IMR-90 (cell line): ENCODE measurements around the gene PLXDC2. TPM values are rescaled to one million over a fixed set of nuclear protein-coding genes. Genes with fewer than 3 reads are reported as not detected.

Experiments
- ATAC-seq: fragments of 200-7000 bp; cut with Tn5 transposase; 2 replicates; pipeline ENCODE4 v1.9.1; 2020; ENCODE audit warnings: low read depth, mild to moderate bottlenecking, moderate library complexity
- BruUV-seq: library from RNA; stranded (reverse); fragments of 400-500 nt; replicated peaks from 2 replicates; lab custom pipeline; 2021; lab: Mats Ljungman, UMichigan
- CTCF ChIA-PET: fragments of 300-600 bp; formaldehyde crosslinking; extraction: SDS; loops from one replicate; lab custom pipeline; 2021; ENCODE audit warnings: antibody characterized with exemption; lab: Yijun Ruan, JAX
- POLR2A ChIA-PET: fragments of 300-600 bp; sonication (Branson Sonifier 250); formaldehyde crosslinking; loops from one replicate; lab custom pipeline; 2022; ENCODE audit warnings: antibody characterized with exemption; ENCODE audit not compliant: unreplicated experiment; lab: Charles Lee
- DNase-seq: peaks from one replicate; pipeline ENCODE4 v3.0.0; 2013
- H2AFZ ChIP-seq: replicated peaks from 2 replicates; pipeline ENCODE3; 2013; ENCODE audit warnings: low read length, mild to moderate bottlenecking; ENCODE audit not compliant: poor library complexity
- H2AK5ac ChIP-seq: 2 replicates; pipeline ENCODE4 v1.6.1; 2013; ENCODE audit warnings: low read depth, low read length, inconsistent platforms
- H2AK9ac ChIP-seq: replicated peaks from 2 replicates; pipeline ENCODE3; 2013; ENCODE audit warnings: mild to moderate bottlenecking, low read depth, low read length, moderate library complexity; ENCODE audit not compliant: poor library complexity
- H2BK120ac ChIP-seq: 2 replicates; pipeline ENCODE4 v1.6.1; 2013; ENCODE audit warnings: low read depth, low read length, inconsistent platforms
- H2BK15ac ChIP-seq: 3 replicates; pipeline ENCODE4 v1.6.1; 2013; ENCODE audit warnings: low read depth, low read length, inconsistent platforms
- H2BK20ac ChIP-seq: 2 replicates; pipeline ENCODE4 v1.6.1; 2013; ENCODE audit warnings: low read depth, mild to moderate bottlenecking, inconsistent platforms, low read length, moderate library complexity
- H2BK5ac ChIP-seq: 2 replicates; pipeline ENCODE4 v1.6.1; 2013; ENCODE audit warnings: mild to moderate bottlenecking, low read depth, low read length, inconsistent platforms; ENCODE audit not compliant: poor library complexity, severe bottlenecking
- H3K14ac ChIP-seq: replicated peaks from 2 replicates; pipeline ENCODE4 v1.6.1; 2013; ENCODE audit warnings: low read depth, low read length, inconsistent platforms
- H3K18ac ChIP-seq: 2 replicates; pipeline ENCODE4 v1.6.1; 2013; ENCODE audit warnings: low read depth, low read length, control low read depth
- H3K23ac ChIP-seq: 2 replicates; pipeline ENCODE4 v1.6.1; 2013; ENCODE audit warnings: low read depth, low read length, inconsistent platforms
- H3K27ac ChIP-seq: 2 replicates; pipeline ENCODE4 v1.5.1; 2013; ENCODE audit warnings: mild to moderate bottlenecking, control low read depth, low read length; ENCODE audit not compliant: insufficient read depth
- H3K27me3 ChIP-seq: 2 replicates; pipeline ENCODE4 v1.6.1; 2013; ENCODE audit warnings: low read length; ENCODE audit not compliant: control insufficient read depth, insufficient read depth
- H3K36me3 ChIP-seq: 2 replicates; pipeline ENCODE4 v1.6.1; 2013; ENCODE audit warnings: low read length, mixed read lengths; ENCODE audit not compliant: control insufficient read depth, insufficient read depth
- H3K4ac ChIP-seq: 2 replicates; pipeline ENCODE4 v1.6.1; 2013; ENCODE audit warnings: low read depth, low read length, inconsistent platforms
- H3K4me1 ChIP-seq: 2 replicates; pipeline ENCODE4 v1.6.1; 2013; ENCODE audit warnings: low read length, mixed read lengths; ENCODE audit not compliant: control insufficient read depth, insufficient read depth
- H3K4me2 ChIP-seq: 2 replicates; pipeline ENCODE4 v1.6.1; 2013; ENCODE audit warnings: low read depth, mild to moderate bottlenecking, control low read depth, low read length, moderate library complexity
- H3K4me3 ChIP-seq: 2 replicates; pipeline ENCODE4 v1.5.1; 2013; ENCODE audit warnings: low read depth, mild to moderate bottlenecking, control low read depth, low read length, moderate library complexity; ENCODE audit not compliant: insufficient read depth
- H3K56ac ChIP-seq: 2 replicates; pipeline ENCODE4 v1.6.1; 2013; ENCODE audit warnings: low read length, inconsistent platforms; ENCODE audit not compliant: insufficient read depth; ENCODE audit errors: extremely low read depth
- H3K79me1 ChIP-seq, 2 experiments: 2 replicates each; pipeline ENCODE4 v1.6.1; 2013; ENCODE audit warnings: low read length in 2 of 2, inconsistent platforms in 1 of 2, low read depth in 1 of 2
- H3K9ac ChIP-seq: 2 replicates; pipeline ENCODE4 v1.6.1; 2013; ENCODE audit warnings: low read depth, low read length, control low read depth
- H3K9me1 ChIP-seq: 2 replicates; pipeline ENCODE4 v1.6.1; 2013; ENCODE audit warnings: low read length, inconsistent platforms; ENCODE audit not compliant: insufficient read depth
- H3K9me3 ChIP-seq: 2 replicates; pipeline ENCODE4 v1.6.1; 2013; ENCODE audit warnings: low read length; ENCODE audit not compliant: control insufficient read depth, insufficient read depth
- H4K20me1 ChIP-seq: 2 replicates; pipeline ENCODE4 v1.6.1; 2013; ENCODE audit warnings: low read length, inconsistent platforms; ENCODE audit not compliant: insufficient read depth
- H4K5ac ChIP-seq: 2 replicates; pipeline ENCODE4 v1.6.1; 2013; ENCODE audit warnings: mild to moderate bottlenecking, low read depth, low read length, control low read depth
- H4K8ac ChIP-seq, 2 experiments: 2 replicates each; pipeline ENCODE4 v1.6.1; 2013; ENCODE audit warnings: low read depth in 2 of 2, low read length in 2 of 2, control low read depth in 1 of 2, inconsistent platforms in 1 of 2
- H4K91ac ChIP-seq: 2 replicates; pipeline ENCODE4 v1.6.1; 2013; ENCODE audit warnings: low read depth, low read length, inconsistent platforms; ENCODE audit not compliant: insufficient read depth
- BHLHE40 ChIP-seq: fragments of 150-350 bp; IDR thresholded peaks from 2 replicates; pipeline ENCODE4 v1.6.1; 2016; ENCODE audit warnings: mild to moderate bottlenecking, low read depth, low read length
- CEBPB ChIP-seq: IDR thresholded peaks from 2 replicates; pipeline ENCODE4 v1.6.1; 2012; ENCODE audit warnings: low read depth, low read length, improper control_type of control experiment
- WGBS, 2 experiments: methylation state at CpG; one replicate each; pipeline versions ENCODE4 v1.1.5 to v1.1.7; 2013; ENCODE audit warnings: missing lambda C conversion rate in 2 of 2; ENCODE audit not compliant: insufficient read length in 1 of 2; ENCODE audit errors: extremely low coverage in 2 of 2; 5-methylcytosine and 5-hydroxymethylcytosine counted together
- dilution Hi-C: fragments of 300-500 bp; cut with HindIII; formaldehyde crosslinking; loops from one replicate; pipeline ENCODE4 v1.14.3; 2018; ENCODE audit warnings: low sequenced_read_pairs; ENCODE audit not compliant: unreplicated experiment
- in situ Hi-C: fragments of 300-500 bp; cut with MboI; formaldehyde crosslinking; loops from 3 replicates; pipeline ENCODE4 v1.14.3; 2019; ENCODE audit warnings: low sequenced_read_pairs, inconsistent platforms, mixed read lengths
- intact Hi-C: fragments of 100-400 bp; cut with micrococcal nuclease; formaldehyde crosslinking; loops from 2 replicates; pipeline ENCODE4 v1.10.0; 2022
- polyA plus RNA-seq, 3 experiments: library from polyadenylated mRNA; depleted of rRNA; stranded (reverse); fragments of >200 nt; gene quantifications; 2 replicates each; pipeline ENCODE4 v1.2.3, GENCODE V29; 2012; ENCODE audit warnings: low replicate concordance in 1 of 3
- total RNA-seq: library from RNA; depleted of rRNA; stranded (reverse); fragments of >200 nt; gene quantifications from 2 replicates; pipeline ENCODE4 v1.2.3, GENCODE V29; 2012

Gene PLXDC2
- total and polyA plus RNA-seq, 2 of the 4 experiments (the other 2 are of a cell fraction), result 3.2 to 6.1 TPM

- Histone ChIP-seq H4K8ac (no peak overlapping the region), H3K27ac (no peak overlapping the region), H3K4me1 (peaks cover 13% of the 10 kb centered on the region), H2AK5ac (no peak overlapping the region), H2AK9ac (no peak overlapping the region), H3K9ac (no peak overlapping the region), H3K23ac (no peak overlapping the region), H2AFZ (no peak overlapping the region), H4K5ac (no peak overlapping the region), H4K91ac (no peak overlapping the region), H2BK5ac (no peak overlapping the region), H3K79me1 (no peaks in the 10 kb centered on the region), H4K20me1 (peaks cover 8% of the 10 kb centered on the region), H3K36me3 (no peaks in the 10 kb centered on the region), H2BK20ac (no peak overlapping the region), H3K14ac (no peak overlapping the region), H3K18ac (no peak overlapping the region), H3K4me3 (no peak overlapping the region), H2BK15ac (no peak overlapping the region), H3K4me2 (peak overlapping the region; percentile 61; the same call in 1 of the 2 replicates), H3K56ac (no peak overlapping the region), H2BK120ac (no peak overlapping the region), H3K4ac (no peak overlapping the region), H3K9me3 (no peaks in the 10 kb centered on the region), H3K9me1 (peaks cover 16% of the 10 kb centered on the region), H3K27me3 (no peaks in the 10 kb centered on the region)
- in situ Hi-C loops, result no loop called here
- POLR2A ChIA-PET, result no interaction called here
- TF ChIP-seq BHLHE40, result no peak
- TF ChIP-seq CEBPB, result peak; percentile 89
- no TSS peak for BruUV-seq
- ATAC-seq (peak; percentile 75), DNase-seq (peak; percentile 62)
- no CpG with 5 or more reads among the region's 4 CpGs for WGBS, 2 experiments
- dilution Hi-C loops, result no loop called here
- intact Hi-C loops, result no loop called here
- CTCF ChIA-PET, result no interaction called here
These were observed 102.6 kb downstream of the PLXDC2 start for GRCh38 chr10:19918794-19919193.
